Cortex of kidney (tissue), 1 donor: ENCODE data around the gene HLA-DMA.

Experiments used
- DNase-seq: peaks from one replicate; lab custom pipeline; 2025; lab: John Stamatoyannopoulos, UW

HLA-DMA gene

DNA sequence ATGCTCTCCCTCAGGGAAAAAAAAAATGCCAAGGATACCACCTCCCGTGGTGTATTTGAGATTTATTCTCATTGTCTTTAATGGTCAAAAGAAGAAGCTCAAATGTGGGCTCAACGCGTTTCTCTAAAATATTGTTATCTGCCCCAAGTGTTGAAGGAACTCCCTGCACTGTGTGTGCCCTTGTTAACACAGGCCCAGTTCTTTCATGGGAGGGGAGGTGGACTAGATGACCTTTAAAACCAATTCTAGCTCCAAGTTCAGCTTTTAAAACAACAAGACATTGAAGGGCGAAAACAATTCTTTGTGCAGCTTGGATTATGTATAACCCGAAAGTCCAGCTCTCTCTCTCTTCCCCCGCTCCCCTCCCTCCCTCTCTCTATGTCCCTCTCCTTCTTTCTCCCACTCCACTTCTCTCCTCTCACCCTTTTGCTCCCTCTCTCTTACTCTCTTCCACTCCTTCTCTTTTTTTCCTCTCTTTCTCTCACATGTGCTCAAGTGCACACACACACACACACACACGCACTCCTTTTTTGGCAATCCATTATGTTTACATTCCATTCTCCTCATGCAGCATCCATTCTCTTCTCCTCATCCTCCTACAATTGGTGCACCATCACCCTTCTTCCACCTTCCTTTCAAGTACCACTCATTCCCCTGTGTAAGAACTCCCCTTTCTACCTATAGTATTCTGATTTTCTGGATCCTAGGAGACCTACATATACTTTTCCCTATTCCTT is 20.6 kb downstream of the HLA-DMA start:
- no peak for DNase-seq

DNA sequence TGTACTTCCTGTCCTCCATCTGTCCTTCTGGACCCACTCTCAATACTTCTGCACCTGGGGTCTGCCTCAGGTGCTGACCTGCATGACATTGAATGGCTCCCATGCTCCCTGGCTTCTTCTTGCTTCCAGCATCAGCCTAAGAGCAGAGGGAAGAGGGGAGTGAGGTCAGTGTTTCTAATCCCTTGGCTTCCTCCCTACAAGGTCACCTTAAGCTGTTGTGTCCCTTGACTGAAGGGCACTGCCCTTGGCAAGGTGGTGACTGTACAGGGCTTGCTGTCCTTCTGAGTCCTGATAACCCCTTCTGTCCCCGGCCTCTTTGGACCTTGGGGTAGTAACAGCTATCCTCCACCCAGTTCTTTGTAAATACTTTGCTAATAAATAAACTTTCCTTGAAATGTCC is 21.7 kb downstream of the HLA-DMA start:
- DNase-seq = no peak

DNA sequence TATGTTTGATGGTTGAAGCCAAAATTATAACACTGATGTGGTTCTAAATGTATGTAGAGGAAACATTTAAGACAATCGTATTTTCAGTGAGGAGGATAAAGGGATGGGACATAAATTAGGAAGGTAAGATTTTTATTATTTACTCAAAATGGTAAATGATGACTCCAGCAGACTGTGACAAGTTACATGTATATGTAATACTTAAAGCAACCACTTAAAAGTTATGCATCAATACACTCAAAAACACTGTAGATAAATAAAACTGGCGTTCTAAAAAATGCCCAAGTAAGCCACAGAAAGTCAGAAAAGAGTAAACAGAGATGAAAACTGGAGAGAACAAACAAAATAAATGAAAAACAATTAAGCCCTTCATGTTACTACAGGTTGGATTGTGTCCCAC is 30.8 kb downstream of the HLA-DMA start:
- no peak for DNase-seq

DNA sequence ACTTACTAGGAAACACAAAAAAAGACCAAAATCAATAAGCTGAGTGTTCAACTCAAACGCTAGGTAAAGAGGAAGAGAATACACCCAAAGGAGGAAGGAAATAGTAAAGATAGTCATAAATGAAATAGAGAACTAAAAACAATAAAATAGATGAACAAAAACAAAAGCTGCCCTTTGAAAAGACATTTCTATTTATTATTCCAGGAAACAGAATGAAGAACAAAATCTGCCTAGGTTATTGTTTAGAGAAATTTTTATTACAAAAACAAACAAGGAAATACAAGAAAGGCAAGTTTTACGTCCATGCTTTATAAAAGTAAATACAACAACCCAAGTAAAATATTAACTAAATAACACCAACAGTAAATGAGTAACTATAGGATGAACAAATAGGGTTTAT is 32.2 kb downstream of the HLA-DMA start:
- DNase-seq = no peak

DNA sequence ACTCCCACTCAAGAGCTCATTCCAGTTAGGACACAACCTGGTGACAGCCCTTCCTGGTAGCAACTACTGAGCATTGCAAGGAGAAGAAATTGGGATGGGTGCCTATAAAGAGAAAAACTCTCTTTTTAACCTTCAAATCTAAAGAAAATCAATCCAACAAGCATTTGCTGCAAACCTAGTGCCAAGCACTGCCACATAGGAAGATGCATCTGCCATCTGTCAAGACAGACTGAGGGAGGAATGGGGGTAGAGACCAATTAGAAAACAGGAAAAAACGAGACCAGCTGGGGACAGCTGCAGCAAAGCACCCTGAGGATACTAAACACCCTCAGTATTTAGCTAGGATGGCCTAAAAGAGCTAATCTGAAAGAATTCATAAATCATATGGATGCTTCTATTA is 39.9 kb downstream of the HLA-DMA start:
- DNase-seq = no peak

DNA sequence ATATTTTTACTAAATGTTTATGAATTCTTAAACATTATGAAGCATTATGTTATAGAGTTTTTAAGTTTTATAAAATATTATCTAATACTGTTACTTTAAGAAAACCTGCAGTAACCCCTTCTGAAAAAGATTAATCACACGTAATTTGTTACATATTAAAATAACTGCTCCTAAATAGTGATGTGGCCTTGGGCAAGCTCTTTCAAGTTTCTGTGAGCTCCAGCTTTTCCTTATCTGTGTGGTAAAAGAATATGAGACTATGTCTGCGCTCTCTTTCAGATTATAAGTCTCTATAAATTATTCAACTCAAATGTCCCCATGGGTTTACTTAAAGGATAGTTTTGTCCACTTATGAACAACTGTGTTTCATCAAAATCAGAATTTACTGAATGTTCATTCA is 44.0 kb downstream of the HLA-DMA start:
- no peak for DNase-seq

DNA sequence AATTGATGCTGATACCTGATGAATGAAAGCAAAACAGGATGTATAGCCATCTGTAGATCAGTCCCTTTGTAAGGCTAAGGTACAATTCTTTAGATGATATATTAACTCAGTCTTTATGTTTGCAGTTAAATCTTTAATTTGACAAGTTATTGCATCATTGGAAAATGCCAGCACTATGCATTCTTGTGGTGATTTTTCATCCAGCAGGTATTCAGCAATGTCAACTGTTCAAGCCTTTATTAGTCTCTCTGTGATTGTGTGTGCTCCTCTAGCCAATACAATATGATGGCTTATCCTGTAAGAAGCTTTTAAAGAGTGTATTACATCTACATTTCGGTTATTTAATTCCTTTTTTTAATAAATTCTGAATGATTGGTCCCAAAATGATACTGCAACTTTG is 46.4 kb downstream of the HLA-DMA start:
- no peak for DNase-seq

DNA sequence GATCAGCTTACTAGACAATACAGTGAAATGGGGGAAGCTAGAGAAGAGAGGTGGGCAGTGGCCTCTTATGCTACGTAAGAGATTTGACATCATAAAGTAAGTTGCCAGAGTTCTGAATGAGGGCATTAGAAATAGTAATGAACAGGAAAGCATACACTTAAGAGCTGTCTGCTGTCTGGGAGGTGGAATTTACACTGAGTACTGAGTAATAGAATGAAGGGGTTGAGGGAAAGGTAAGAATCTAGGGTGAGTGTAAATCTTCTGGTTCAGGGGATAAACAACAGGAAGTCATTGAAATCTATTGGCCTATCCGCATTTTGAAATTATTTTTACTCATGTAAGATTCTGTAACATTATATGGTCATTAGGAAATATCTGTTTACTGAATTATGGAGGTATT is 47.8 kb downstream of the HLA-DMA start:
- no peak for DNase-seq

DNA sequence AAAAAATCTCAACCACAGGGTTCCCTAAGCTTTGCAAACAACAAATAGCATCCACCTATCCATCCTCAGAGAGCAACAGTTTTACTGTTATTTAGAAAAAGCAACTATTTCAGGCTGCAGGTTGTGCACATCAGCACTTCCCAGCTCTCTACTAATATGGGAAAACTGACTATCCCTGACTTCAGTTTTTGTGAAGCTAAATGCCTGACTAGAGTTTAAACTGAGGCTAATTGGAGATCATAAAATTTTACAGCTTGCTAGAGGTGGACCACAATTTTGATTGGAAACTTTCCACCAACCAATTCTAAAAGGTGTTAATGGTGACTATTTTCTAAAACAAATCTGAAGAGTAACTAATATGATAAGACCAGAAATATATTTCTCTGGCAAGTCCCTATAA is 48.9 kb downstream of the HLA-DMA start:
- no peak for DNase-seq
